K562 (cell line): ENCODE data around the gene TCP11. TPM values are rescaled to one million over a fixed set of nuclear protein-coding genes. Genes with fewer than 3 reads are reported as not detected.

ENCODE experiments used
- ADNP ChIP-seq: fragments of 200-800 bp; sonication (Bioruptor generic); IDR thresholded peaks from 2 replicates; pipeline ENCODE4 v1.6.1; 2016; ENCODE audit warnings: missing genetic modification characterization, missing compliant biosample characterization
- CBFA2T3 ChIP-seq: fragments of 450-650 bp; IDR thresholded peaks from 2 replicates; pipeline ENCODE4 v1.6.1; 2017
- DEAF1 ChIP-seq: fragments of 450-650 bp; formaldehyde crosslinking; IDR thresholded peaks from 2 replicates; pipeline ENCODE4 v1.4.0; 2020; ENCODE audit warnings: mild to moderate bottlenecking, moderate library complexity
- FOXA3 ChIP-seq, 2 experiments: fragments of 450-650 bp in 1 of 2; sonication (generic) in 1 of 2; formaldehyde crosslinking; IDR thresholded peaks in 1 of 2; conservative IDR thresholded peaks in 1 of 2; 2 replicates each; pipeline versions ENCODE4 v1.4.0 to v1.8.0; 2020 to 2022; ENCODE audit warnings: mild to moderate bottlenecking in 2 of 2, missing genetic modification reagents in 1 of 2
- GABPB1 ChIP-seq: sonication (generic); formaldehyde crosslinking; IDR thresholded peaks from 2 replicates; pipeline ENCODE4 v1.8.0; 2022; ENCODE audit warnings: mild to moderate bottlenecking, missing genetic modification reagents
- GTF2E2 ChIP-seq: fragments of 200-800 bp; sonication (Bioruptor generic); IDR thresholded peaks from 2 replicates; pipeline ENCODE4 v1.6.1; 2016; ENCODE audit warnings: missing genetic modification characterization, missing compliant biosample characterization
- MLLT1 ChIP-seq, 2 experiments: fragments of 450-650 bp; IDR thresholded peaks; 2 replicates each; pipeline ENCODE4 v1.6.1; 2016
- MTA2 ChIP-seq: fragments of 450-650 bp; IDR thresholded peaks from 2 replicates; pipeline ENCODE4 v1.6.1; 2016; ENCODE audit warnings: low read depth
- NCOR1 ChIP-seq: fragments of 450-650 bp; IDR thresholded peaks from 2 replicates; pipeline ENCODE4 v1.6.1; 2016; ENCODE audit warnings: mild to moderate bottlenecking, moderate library complexity
- RCOR1 ChIP-seq, 2 experiments: IDR thresholded peaks; 2 replicates each; pipeline ENCODE4 v1.6.1; 2012; ENCODE audit warnings: low read depth in 2 of 2, low read length in 2 of 2, borderline replicate concordance in 1 of 2, improper control_type of control experiment in 1 of 2
- SOX6 ChIP-seq: fragments of 450-650 bp; IDR thresholded peaks from 2 replicates; pipeline ENCODE4 v1.6.1; 2014; ENCODE audit warnings: mild to moderate bottlenecking
- THAP7 ChIP-seq: fragments of 250-450 bp; sonication (Bioruptor Pico); IDR thresholded peaks from 2 replicates; pipeline ENCODE4 v1.5.0; 2021
- ZBTB49 ChIP-seq: sonication (generic); formaldehyde crosslinking; IDR thresholded peaks from 2 replicates; pipeline ENCODE4 v1.8.0; 2022; ENCODE audit warnings: missing genetic modification reagents, mild to moderate bottlenecking, borderline replicate concordance
- ZNF174 ChIP-seq: fragments of 250-450 bp; sonication (Bioruptor Pico); IDR thresholded peaks from 2 replicates; pipeline ENCODE4 v1.4.0; 2020; ENCODE audit warnings: mild to moderate bottlenecking
- ZNF407 ChIP-seq: fragments of 450-650 bp; IDR thresholded peaks from 2 replicates; pipeline ENCODE4 v1.6.1; 2016; ENCODE audit warnings: low read depth
- polyA plus RNA-seq, 8 experiments: library from polyadenylated mRNA; depleted of rRNA in 4 of 8; stranded (reverse) in 5 of 8; unstranded in 3 of 8; fragments of >200 nt; fragmentation: Nextera tagmentation in 2 of 8; fragmentation: Illumina TruSeq in 1 of 8; extraction: Ambion mirVana in 2 of 8; extraction: Trizol in 1 of 8; gene quantifications; 2 replicates each; pipeline versions ENCODE4 v1.2.1 to v1.2.3, GENCODE V29; 2011 to 2014; ENCODE audit warnings: inconsistent platforms in 1 of 8, missing spikeins in 1 of 8
- total RNA-seq, 7 experiments: library from RNA; depleted of rRNA in 6 of 7; stranded (reverse); fragments of >200 nt in 6 of 7; fragmentation: Illumina TruSeq in 2 of 7; extraction: Trizol in 2 of 7; gene quantifications; 2 replicates each; pipeline versions ENCODE4 v1.2.1 to v1.2.3, GENCODE V29; 2011 to 2021; ENCODE audit warnings: low replicate concordance in 1 of 7

Gene TCP11
- total and polyA plus RNA-seq, 9 of the 15 experiments (the other 6 are each of a cell fraction or from before 2014, with no cell fraction given): not detected

GRCh38 chr6:35183935-35184334 lies 42.8 kb upstream of the TCP11 start (continued):
- no peak for TF ChIP-seq ZNF407
- TF ChIP-seq THAP7 (CRISPR knock-in tag): no peak
- peak; percentile 92 for TF ChIP-seq ADNP (tag)
- TF ChIP-seq MLLT1 (IDR thresholded peaks at IDR 0.05): no peak
- TF ChIP-seq MTA2: peak; percentile 64
- TF ChIP-seq CBFA2T3: peak; percentile 90
- TF ChIP-seq SOX6: peak; percentile 71
- no peak for TF ChIP-seq ZBTB49 (CRISPR knock-in tag)
- TF ChIP-seq GABPB1 (CRISPR knock-in tag): no peak
- TF ChIP-seq GTF2E2 (tag): no peak
- TF ChIP-seq ZNF174: no peak
- no peak for TF ChIP-seq DEAF1 (CRISPR knock-in tag)
- TF ChIP-seq FOXA3 (CRISPR knock-in tag; conservative IDR thresholded peaks at IDR 0.05 in 1 of 2, IDR thresholded peaks at IDR 0.05 in 1 of 2): peak; percentile 55 to 82
- TF ChIP-seq NCOR1: peak; percentile 73
- peak in 1 of 2 experiments; percentile 84; a peak in 2 of 4 replicates for TF ChIP-seq RCOR1 (IDR thresholded peaks at IDR 0.05; ENCODE audit: borderline replicate concordance in 1 of 2, low read depth in 2 of 2, low read length in 2 of 2)
